Measurements from ENCODE around the gene ALDH1L2.

ALDH1L2 gene

GRCh38 chr12:105084251-105085250 lies at the start of gene ALDH1L2:
TSS of gene ALDH1L2 (minus strand) at chr12:105084458. CDS start at chr12:105084436, 22 bp downstream.
- no peak within 1 kb of the TSS for H3K27ac ChIP-seq (ENCODE audit: low read depth, low read length)
- peak within 1 kb of the TSS; percentile 62 to 66 for H3K4me3 ChIP-seq (ENCODE audit: low read depth in 1 of 2, low read length in 2 of 2)
- no peaks in the 10 kb centered on the region for H3K9me3 ChIP-seq (ENCODE audit: control insufficient read depth in 1 of 2, low read length in 2 of 2)
- H3K27me3 ChIP-seq (ENCODE audit: control insufficient read depth in 1 of 2, insufficient read depth in 2 of 2, low read length in 2 of 2), result peaks cover 5 to 6% of the 10 kb centered on the region in 2 donors
- H3K9ac ChIP-seq (ENCODE audit: low read depth in 1 of 2, low read length in 2 of 2), result peak within 1 kb of the TSS; percentile 51 to 57
- H3K36me3 ChIP-seq (ENCODE audit: control insufficient read depth in 1 of 2, insufficient read depth in 2 of 2, low read length in 2 of 2), result no peaks in the 10 kb centered on the region
- peaks cover 0 to 8% of the 10 kb centered on the region in 2 donors for H3K4me1 ChIP-seq (ENCODE audit: control insufficient read depth in 1 of 2, insufficient read depth in 2 of 2, low read length in 2 of 2)

GRCh38 chr12:105120551-105120950 lies 36.3 kb upstream of the ALDH1L2 start:
- Histone ChIP-seq H3K9ac (ENCODE audit: low read depth in 1 of 2, low read length in 2 of 2) (no peak overlapping the region), H3K36me3 (ENCODE audit: control insufficient read depth in 1 of 2, insufficient read depth in 2 of 2, low read length in 2 of 2) (peaks cover 14 to 71% of the 10 kb centered on the region in 2 donors), H3K27me3 (ENCODE audit: control insufficient read depth in 1 of 2, insufficient read depth in 2 of 2, low read length in 2 of 2) (no peaks in the 10 kb centered on the region), H3K9me3 (ENCODE audit: control insufficient read depth in 1 of 2, low read length in 2 of 2) (no peaks in the 10 kb centered on the region), H3K4me1 (ENCODE audit: control insufficient read depth in 1 of 2, insufficient read depth in 2 of 2, low read length in 2 of 2) (no peaks in the 10 kb centered on the region), H3K27ac (ENCODE audit: low read depth, low read length) (no peak overlapping the region), H3K4me3 (ENCODE audit: low read depth in 1 of 2, low read length in 2 of 2) (no peak overlapping the region)

GRCh38 chr12:105116969-105117368 lies 32.7 kb upstream of the ALDH1L2 start:
- peaks cover 20 to 51% of the 10 kb centered on the region in 2 donors for H3K36me3 ChIP-seq (ENCODE audit: control insufficient read depth in 1 of 2, insufficient read depth in 2 of 2, low read length in 2 of 2)
- no peaks in the 10 kb centered on the region for H3K27me3 ChIP-seq (ENCODE audit: control insufficient read depth in 1 of 2, insufficient read depth in 2 of 2, low read length in 2 of 2)

GRCh38 chr12:105113094-105113493 lies 28.8 kb upstream of the ALDH1L2 start:
- no peak overlapping the region for H3K9ac ChIP-seq (ENCODE audit: low read depth in 1 of 2, low read length in 2 of 2)
- H3K4me1 ChIP-seq (ENCODE audit: control insufficient read depth in 1 of 2, insufficient read depth in 2 of 2, low read length in 2 of 2), result peaks cover 16 to 23% of the 10 kb centered on the region in 2 donors
- H3K9me3 ChIP-seq (ENCODE audit: control insufficient read depth in 1 of 2, low read length in 2 of 2), result no peaks in the 10 kb centered on the region
- no peaks in the 10 kb centered on the region for H3K27me3 ChIP-seq (ENCODE audit: control insufficient read depth in 1 of 2, insufficient read depth in 2 of 2, low read length in 2 of 2)
- H3K36me3 ChIP-seq (ENCODE audit: control insufficient read depth in 1 of 2, insufficient read depth in 2 of 2, low read length in 2 of 2), result peaks cover 15 to 39% of the 10 kb centered on the region in 2 donors
- no peak overlapping the region for H3K4me3 ChIP-seq (ENCODE audit: low read depth in 1 of 2, low read length in 2 of 2)
- no peak overlapping the region for H3K27ac ChIP-seq (ENCODE audit: low read depth, low read length)

More at GRCh38 chr12:105116969-105117368, 32.7 kb upstream of the ALDH1L2 start:
- no peaks in the 10 kb centered on the region for H3K9me3 ChIP-seq (ENCODE audit: control insufficient read depth in 1 of 2, low read length in 2 of 2)
- no peaks in the 10 kb centered on the region for H3K4me1 ChIP-seq (ENCODE audit: control insufficient read depth in 1 of 2, insufficient read depth in 2 of 2, low read length in 2 of 2)
- H3K4me3 ChIP-seq (ENCODE audit: low read depth in 1 of 2, low read length in 2 of 2), result no peak overlapping the region
- no peak overlapping the region for H3K9ac ChIP-seq (ENCODE audit: low read depth in 1 of 2, low read length in 2 of 2)
- H3K27ac ChIP-seq (ENCODE audit: low read depth, low read length), result no peak overlapping the region

- H3K9ac ChIP-seq (ENCODE audit: low read depth in 1 of 2, low read length in 2 of 2), result no peak overlapping the region
- H3K4me1 ChIP-seq (ENCODE audit: control insufficient read depth in 1 of 2, insufficient read depth in 2 of 2, low read length in 2 of 2), result peaks cover 16 to 23% of the 10 kb centered on the region in 2 donors
- peaks cover 9 to 17% of the 10 kb centered on the region in 2 donors for H3K36me3 ChIP-seq (ENCODE audit: control insufficient read depth in 1 of 2, insufficient read depth in 2 of 2, low read length in 2 of 2)
- H3K9me3 ChIP-seq (ENCODE audit: control insufficient read depth in 1 of 2, low read length in 2 of 2), result no peaks in the 10 kb centered on the region
- H3K27me3 ChIP-seq (ENCODE audit: control insufficient read depth in 1 of 2, insufficient read depth in 2 of 2, low read length in 2 of 2), result no peaks in the 10 kb centered on the region
- no peak overlapping the region for H3K27ac ChIP-seq (ENCODE audit: low read depth, low read length)
- no peak overlapping the region for H3K4me3 ChIP-seq (ENCODE audit: low read depth in 1 of 2, low read length in 2 of 2)
Measured at GRCh38 chr12:105110851-105111250, 26.6 kb upstream of the ALDH1L2 start.

GRCh38 chr12:105109465-105110212 lies 25.4 kb upstream of the ALDH1L2 start:
- Histone ChIP-seq H3K9me3 (ENCODE audit: control insufficient read depth in 1 of 2, low read length in 2 of 2) (peaks cover 0 to 3% of the 10 kb centered on the region in 2 donors), H3K4me1 (ENCODE audit: control insufficient read depth in 1 of 2, insufficient read depth in 2 of 2, low read length in 2 of 2) (peaks cover 16 to 23% of the 10 kb centered on the region in 2 donors), H3K4me3 (ENCODE audit: low read depth in 1 of 2, low read length in 2 of 2) (peak overlapping the region; percentile 55 to 96), H3K9ac (ENCODE audit: low read depth in 1 of 2, low read length in 2 of 2) (peak overlapping the region; percentile 13 to 19), H3K27ac (ENCODE audit: low read depth, low read length) (no peak overlapping the region), H3K36me3 (ENCODE audit: control insufficient read depth in 1 of 2, insufficient read depth in 2 of 2, low read length in 2 of 2) (peaks cover 6 to 10% of the 10 kb centered on the region in 2 donors), H3K27me3 (ENCODE audit: control insufficient read depth in 1 of 2, insufficient read depth in 2 of 2, low read length in 2 of 2) (no peaks in the 10 kb centered on the region)

- Histone ChIP-seq H3K9ac (ENCODE audit: low read depth in 1 of 2, low read length in 2 of 2) (peak within 1 kb of the TSS; percentile 86 to 97), H3K27me3 (ENCODE audit: control insufficient read depth in 1 of 2, insufficient read depth in 2 of 2, low read length in 2 of 2) (no peaks in the 10 kb centered on the region), H3K27ac (ENCODE audit: low read depth, low read length) (peak within 1 kb of the TSS; percentile 98), H3K9me3 (ENCODE audit: control insufficient read depth in 1 of 2, low read length in 2 of 2) (peaks cover 0 to 3% of the 10 kb centered on the region in 2 donors), H3K36me3 (ENCODE audit: control insufficient read depth in 1 of 2, insufficient read depth in 2 of 2, low read length in 2 of 2) (peaks cover 4 to 7% of the 10 kb centered on the region in 2 donors), H3K4me3 (ENCODE audit: low read depth in 1 of 2, low read length in 2 of 2) (peak within 1 kb of the TSS; percentile 94 to 96), H3K4me1 (ENCODE audit: control insufficient read depth in 1 of 2, insufficient read depth in 2 of 2, low read length in 2 of 2) (peaks cover 16 to 23% of the 10 kb centered on the region in 2 donors)
Measured at GRCh38 chr12:105107494-105108371, 23.5 kb upstream of the ALDH1L2 start, which contains the start of gene WASHC4. TSS of gene WASHC4 (plus strand) at chr12:105107731. CDS start at chr12:105107801, 70 bp downstream.

- H3K36me3 ChIP-seq (ENCODE audit: control insufficient read depth in 1 of 2, insufficient read depth in 2 of 2, low read length in 2 of 2), result peaks cover 4 to 6% of the 10 kb centered on the region in 2 donors
- peak overlapping the region; percentile 94 to 96 for H3K4me3 ChIP-seq (ENCODE audit: low read depth in 1 of 2, low read length in 2 of 2)
- peak overlapping the region; percentile 86 to 97 for H3K9ac ChIP-seq (ENCODE audit: low read depth in 1 of 2, low read length in 2 of 2)
- H3K4me1 ChIP-seq (ENCODE audit: control insufficient read depth in 1 of 2, insufficient read depth in 2 of 2, low read length in 2 of 2), result peaks cover 16 to 23% of the 10 kb centered on the region in 2 donors
- no peaks in the 10 kb centered on the region for H3K27me3 ChIP-seq (ENCODE audit: control insufficient read depth in 1 of 2, insufficient read depth in 2 of 2, low read length in 2 of 2)
- H3K9me3 ChIP-seq (ENCODE audit: control insufficient read depth in 1 of 2, low read length in 2 of 2), result peaks cover 0 to 3% of the 10 kb centered on the region in 2 donors
- H3K27ac ChIP-seq (ENCODE audit: low read depth, low read length), result peak overlapping the region; percentile 58
Measured at GRCh38 chr12:105107171-105107493, 22.9 kb upstream of the ALDH1L2 start.

GRCh38 chr12:105106621-105107020 lies 22.4 kb upstream of the ALDH1L2 start:
- Histone ChIP-seq H3K4me1 (ENCODE audit: control insufficient read depth in 1 of 2, insufficient read depth in 2 of 2, low read length in 2 of 2) (peaks cover 16 to 23% of the 10 kb centered on the region in 2 donors), H3K9me3 (ENCODE audit: control insufficient read depth in 1 of 2, low read length in 2 of 2) (peaks cover 0 to 3% of the 10 kb centered on the region in 2 donors), H3K9ac (ENCODE audit: low read depth in 1 of 2, low read length in 2 of 2) (peak overlapping the region; percentile 86 to 97), H3K4me3 (ENCODE audit: low read depth in 1 of 2, low read length in 2 of 2) (peak overlapping the region; percentile 94 to 96), H3K27ac (ENCODE audit: low read depth, low read length) (no peak overlapping the region), H3K36me3 (ENCODE audit: control insufficient read depth in 1 of 2, insufficient read depth in 2 of 2, low read length in 2 of 2) (peaks cover 0 to under 1% of the 10 kb centered on the region in 2 donors), H3K27me3 (ENCODE audit: control insufficient read depth in 1 of 2, insufficient read depth in 2 of 2, low read length in 2 of 2) (no peaks in the 10 kb centered on the region)

Data from duodenal mucosa (tissue), 2 donors.